Keratinocyte (primary cell): Measurements from ENCODE around the gene FBXO34. TPM values are rescaled to one million over a fixed set of nuclear protein-coding genes. Genes with fewer than 3 reads are reported as not detected.

Experiments used
- DNase-seq: peaks from one replicate; pipeline ENCODE4 v3.0.0-alpha.2; 2011; ENCODE audit warnings: low read depth, missing footprints, low spot score
- FAIRE-seq: peaks from 2 replicates; lab custom pipeline; 2011; peaks lifted over from hg19 to GRCh38; lab: Jason Lieb, UNC
- H2AFZ ChIP-seq: 2 replicates; pipeline ENCODE4 v1.6.0; 2012; ENCODE audit warnings: low read length, control low read depth, inconsistent platforms; ENCODE audit not compliant: control insufficient read depth
- H3K27ac ChIP-seq: 2 replicates; pipeline ENCODE4 v1.5.1; 2011; ENCODE audit warnings: low read length; ENCODE audit not compliant: control insufficient read depth, insufficient read depth
- H3K27me3 ChIP-seq: 3 replicates; pipeline ENCODE4 v1.6.0; 2011; ENCODE audit warnings: low read length; ENCODE audit not compliant: control insufficient read depth, insufficient read depth; ENCODE audit errors: extremely low read depth
- H3K36me3 ChIP-seq, 2 experiments: 2 replicates in 1 of 2; 3 replicates in 1 of 2; pipeline ENCODE4 v1.5.1; 2011; ENCODE audit warnings: low read length in 2 of 2, mild to moderate bottlenecking in 1 of 2; ENCODE audit not compliant: control insufficient read depth in 2 of 2, insufficient read depth in 2 of 2; ENCODE audit errors: extremely low read depth in 1 of 2
- H3K4me1 ChIP-seq: 3 replicates; pipeline ENCODE4 v1.5.1; 2011; ENCODE audit warnings: low read length; ENCODE audit not compliant: control insufficient read depth, insufficient read depth; ENCODE audit errors: extremely low read depth
- H3K4me2 ChIP-seq: 3 replicates; pipeline ENCODE4 v1.6.0; 2011; ENCODE audit warnings: low read depth, low read length; ENCODE audit not compliant: control insufficient read depth, insufficient read depth; ENCODE audit errors: extremely low read depth
- H3K4me3 ChIP-seq, 3 experiments: fragments of 200-600 bp in 1 of 3; sonication (generic) in 1 of 3; 2 replicates in 2 of 3; 3 replicates in 1 of 3; pipeline ENCODE4 v1.5.1; 2011 to 2016; ENCODE audit warnings: low read length in 3 of 3, mild to moderate bottlenecking in 3 of 3, control low read depth in 2 of 3, inconsistent platforms in 1 of 3, low read depth in 1 of 3, mixed read lengths in 1 of 3, mixed run types in 1 of 3, moderate library complexity in 1 of 3; ENCODE audit not compliant: control insufficient read depth in 2 of 3, insufficient read depth in 2 of 3; ENCODE audit errors: extremely low read depth in 1 of 3
- H3K79me2 ChIP-seq: 2 replicates; pipeline ENCODE4 v1.6.0; 2012; ENCODE audit warnings: low read length; ENCODE audit not compliant: control insufficient read depth, insufficient read depth
- H3K9ac ChIP-seq: 3 replicates; pipeline ENCODE4 v1.6.0; 2011; ENCODE audit warnings: low read length; ENCODE audit not compliant: control insufficient read depth, insufficient read depth; ENCODE audit errors: extremely low read depth
- H3K9me1 ChIP-seq: 3 replicates; pipeline ENCODE4 v1.6.0; 2011; ENCODE audit warnings: low read length; ENCODE audit not compliant: control insufficient read depth, insufficient read depth; ENCODE audit errors: extremely low read depth
- H3K9me3 ChIP-seq: 2 replicates; pipeline ENCODE4 v1.5.1; 2012; ENCODE audit warnings: low read depth, low read length; ENCODE audit not compliant: control insufficient read depth
- H4K20me1 ChIP-seq: 3 replicates; pipeline ENCODE4 v1.6.0; 2011; ENCODE audit warnings: low read length; ENCODE audit not compliant: control insufficient read depth, insufficient read depth; ENCODE audit errors: extremely low read depth
- EZH2 ChIP-seq: IDR thresholded peaks from one replicate; pipeline ENCODE4 v1.6.1; 2012; ENCODE audit warnings: inconsistent platforms, mild to moderate bottlenecking, low read length, moderate library complexity
- dilution Hi-C: fragments of 300-500 bp; cut with MboI; formaldehyde crosslinking; loops from one replicate; pipeline ENCODE4 v1.7.0; 2020; ENCODE audit warnings: low sequenced_read_pairs; ENCODE audit not compliant: extremely low pct_ligation_motif_present
- polyA plus RNA-seq, 5 experiments: library from polyadenylated mRNA; depleted of rRNA in 3 of 5; stranded (reverse) in 3 of 5; stranded (forward) in 1 of 5; unstranded in 1 of 5; fragments of >200 nt; gene quantifications; 1 replicate in 1 of 5; 2 replicates in 3 of 5; 3 replicates in 1 of 5; pipeline versions ENCODE4 v1.2.1 to v1.2.3, GENCODE V29; 2011 to 2012; ENCODE audit warnings: missing spikeins in 2 of 5, low read depth in 1 of 5, low replicate concordance in 1 of 5
- TF ChIP-seq, protein P1 (sequence below), 3 experiments: IDR thresholded peaks in 1 of 3; conservative IDR thresholded peaks in 1 of 3; optimal IDR thresholded peaks in 1 of 3; 2 replicates in 2 of 3; 3 replicates in 1 of 3; pipeline versions ENCODE3 to v1.5.1; 2011; ENCODE audit warnings: low read length in 3 of 3, mild to moderate bottlenecking in 3 of 3, moderate library complexity in 2 of 3, control low read depth in 1 of 3, inconsistent platforms in 1 of 3; ENCODE audit not compliant: insufficient read depth in 2 of 3; ENCODE audit errors: extremely low read depth in 1 of 3

Gene FBXO34
- polyA plus RNA-seq, 1 donor (not counting 4 experiments of a cell fraction or from before 2014, with no cell fraction given), result 18.0 TPM

GRCh38 chr14:55324812-55325211, 53.6 kb downstream of the FBXO34 start:
- Histone ChIP-seq H3K9me3 (no peaks in the 10 kb centered on the region), H3K4me2 (no peak overlapping the region), H3K79me2 (peaks cover 11% of the 10 kb centered on the region), H3K9ac (no peak overlapping the region), H3K36me3 (peaks cover 0 to 1% of the 10 kb centered on the region in 2 experiments), H3K27ac (no peak overlapping the region), H2AFZ (no peak overlapping the region), H3K4me3 (no peak overlapping the region), H3K4me1 (no peaks in the 10 kb centered on the region), H3K27me3 (no peaks in the 10 kb centered on the region), H3K9me1 (no peaks in the 10 kb centered on the region), H4K20me1 (no peaks in the 10 kb centered on the region)
- FAIRE-seq (no peak), DNase-seq (no peak)
- TF ChIP-seq EZH2, result no peak
- TF ChIP-seq, protein P1, sequence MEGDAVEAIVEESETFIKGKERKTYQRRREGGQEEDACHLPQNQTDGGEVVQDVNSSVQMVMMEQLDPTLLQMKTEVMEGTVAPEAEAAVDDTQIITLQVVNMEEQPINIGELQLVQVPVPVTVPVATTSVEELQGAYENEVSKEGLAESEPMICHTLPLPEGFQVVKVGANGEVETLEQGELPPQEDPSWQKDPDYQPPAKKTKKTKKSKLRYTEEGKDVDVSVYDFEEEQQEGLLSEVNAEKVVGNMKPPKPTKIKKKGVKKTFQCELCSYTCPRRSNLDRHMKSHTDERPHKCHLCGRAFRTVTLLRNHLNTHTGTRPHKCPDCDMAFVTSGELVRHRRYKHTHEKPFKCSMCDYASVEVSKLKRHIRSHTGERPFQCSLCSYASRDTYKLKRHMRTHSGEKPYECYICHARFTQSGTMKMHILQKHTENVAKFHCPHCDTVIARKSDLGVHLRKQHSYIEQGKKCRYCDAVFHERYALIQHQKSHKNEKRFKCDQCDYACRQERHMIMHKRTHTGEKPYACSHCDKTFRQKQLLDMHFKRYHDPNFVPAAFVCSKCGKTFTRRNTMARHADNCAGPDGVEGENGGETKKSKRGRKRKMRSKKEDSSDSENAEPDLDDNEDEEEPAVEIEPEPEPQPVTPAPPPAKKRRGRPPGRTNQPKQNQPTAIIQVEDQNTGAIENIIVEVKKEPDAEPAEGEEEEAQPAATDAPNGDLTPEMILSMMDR (optimal IDR thresholded peaks at IDR 0.05 in 1 of 3, IDR thresholded peaks at IDR 0.05 in 1 of 3, conservative IDR thresholded peaks at IDR 0.05 in 1 of 3; ENCODE audit: extremely low read depth in 1 of 3, insufficient read depth in 2 of 3, low read length in 3 of 3), result no peak
- dilution Hi-C loops, result no loop called here

DNA sequence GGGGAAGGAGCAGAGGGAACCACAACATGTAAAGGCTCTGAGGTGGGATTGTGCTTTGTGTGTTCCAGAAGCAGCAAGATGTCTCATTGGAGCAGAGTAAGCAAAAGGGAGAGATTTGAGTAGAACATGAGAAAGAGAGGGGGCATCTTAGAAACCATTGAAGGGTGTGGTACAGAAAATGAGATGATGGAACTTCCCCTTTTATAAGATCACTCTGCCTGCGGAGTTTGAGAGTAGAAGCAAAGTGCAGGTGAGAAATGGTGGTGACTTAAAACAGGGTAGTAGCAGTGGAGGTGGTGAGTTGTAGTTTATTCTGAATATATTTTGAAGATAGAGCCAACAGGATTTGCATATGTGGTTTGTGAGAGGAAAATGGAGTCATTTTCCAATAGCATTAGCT, 56.0 kb downstream of the FBXO34 start:
- H3K27me3 ChIP-seq, result no peaks in the 10 kb centered on the region
- no peaks in the 10 kb centered on the region for H3K4me1 ChIP-seq
- dilution Hi-C loops, result no loop called here
- H2AFZ ChIP-seq, result no peak overlapping the region
- H3K4me3 ChIP-seq, result no peak overlapping the region
- no peaks in the 10 kb centered on the region for H3K9me1 ChIP-seq
- peaks cover 15% of the 10 kb centered on the region for H3K79me2 ChIP-seq
- no peaks in the 10 kb centered on the region for H3K9me3 ChIP-seq
- H3K27ac ChIP-seq, result no peak overlapping the region
- H4K20me1 ChIP-seq, result no peaks in the 10 kb centered on the region
- H3K36me3 ChIP-seq, result no peaks in the 10 kb centered on the region
- DNase-seq, result no peak
- H3K4me2 ChIP-seq, result no peak overlapping the region
- H3K9ac ChIP-seq, result no peak overlapping the region
- FAIRE-seq, result no peak
- TF ChIP-seq, protein P1 (optimal IDR thresholded peaks at IDR 0.05 in 1 of 3, IDR thresholded peaks at IDR 0.05 in 1 of 3, conservative IDR thresholded peaks at IDR 0.05 in 1 of 3; ENCODE audit: extremely low read depth in 1 of 3, insufficient read depth in 2 of 3, low read length in 3 of 3), result no peak
- no peak for TF ChIP-seq EZH2
